Measurements from ENCODE around the gene EXOC5. TPM values are rescaled to one million over a fixed set of nuclear protein-coding genes. Genes with fewer than 3 reads are reported as not detected.

EXOC5 gene
- total RNA-seq, 6 donors from 2014 or later: 21.4 to 63.2 (median 48.0) TPM

Other genes starting within 250 kb of the EXOC5 start
- 10 to 100 TPM; 17.8 to 38.1 (median 24.9) TPM for gene AP5M1, start 66 bp upstream of the EXOC5 start, total RNA-seq
- gene NAA30, start 121.7 kb upstream of the EXOC5 start, total RNA-seq: 10 to 100 TPM in 4 of 6 donors, 1 to 10 TPM in 2; 3.0 to 23.9 (median 10.0) TPM
- not detected for gene CCDC198, start 225.0 kb upstream of the EXOC5 start, total RNA-seq

Measured in upper lobe of left lung (tissue), 6 donors.